HG02840 (cell line): ENCODE data around the gene RIMKLA.

ENCODE experiments used
- ATAC-seq: cut with Tn5 transposase; IDR thresholded peaks from one replicate; pipeline ENCODE4 v1.9.1; 2021; ENCODE audit warnings: mild to moderate bottlenecking, moderate library complexity, moderate number of reproducible peaks; ENCODE audit not compliant: unreplicated experiment, low FRiP score

RIMKLA gene

DNA sequence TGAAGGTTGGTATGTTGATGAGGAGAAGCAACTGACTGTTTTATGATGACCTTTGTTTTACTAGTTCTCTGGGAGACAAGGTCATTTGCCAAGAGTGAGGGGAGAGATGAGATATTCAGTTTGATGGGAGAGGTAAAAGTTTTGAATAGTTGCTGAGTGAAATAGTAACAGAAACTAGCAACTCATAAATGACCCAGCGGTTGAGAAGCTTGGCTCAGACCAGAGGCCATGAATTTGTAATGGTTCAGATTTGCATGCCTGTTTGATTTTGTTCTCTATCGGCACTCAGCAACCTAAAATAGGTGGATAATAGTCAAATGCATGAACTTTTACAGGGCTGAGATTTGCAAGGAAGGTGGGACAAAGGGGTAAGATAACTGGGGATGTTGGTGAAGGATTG lies 89.1 kb downstream of the RIMKLA start:
- no peak for ATAC-seq
